H9 (cell line): Measurements from ENCODE around the gene ARCN1. TPM values are rescaled to one million over a fixed set of nuclear protein-coding genes. Genes with fewer than 3 reads are reported as not detected.

Source experiments
- DNase-seq: peaks from one replicate; pipeline ENCODE4 v3.0.0-alpha.2; 2017
- H2AFZ ChIP-seq: one replicate; pipeline ENCODE4 v1.6.1; 2013; ENCODE audit warnings: mild to moderate bottlenecking, low read length, control low read depth, moderate library complexity
- H2AK5ac ChIP-seq: 2 replicates; pipeline ENCODE4 v1.6.1; 2013; ENCODE audit warnings: low read length, control low read depth, mixed read lengths; ENCODE audit not compliant: insufficient read length
- H2BK120ac ChIP-seq: one replicate; pipeline ENCODE4 v1.6.1; 2013; ENCODE audit warnings: low read depth, mild to moderate bottlenecking, low read length, control low read depth, inconsistent platforms; ENCODE audit not compliant: poor library complexity, severe bottlenecking
- H2BK12ac ChIP-seq: 2 replicates; pipeline ENCODE4 v1.6.1; 2013; ENCODE audit warnings: low read length, control low read depth, mixed read lengths, low read depth; ENCODE audit not compliant: insufficient read length
- H2BK15ac ChIP-seq: 2 replicates; pipeline ENCODE4 v1.6.1; 2013; ENCODE audit warnings: low read depth, low read length, control low read depth
- H2BK20ac ChIP-seq: one replicate; pipeline ENCODE4 v1.6.1; 2013; ENCODE audit warnings: low read depth, mild to moderate bottlenecking, low read length, control low read depth, inconsistent platforms; ENCODE audit not compliant: poor library complexity, severe bottlenecking
- H2BK5ac ChIP-seq: 2 replicates; pipeline ENCODE4 v1.6.1; 2013; ENCODE audit warnings: low read length, control low read depth, mixed read lengths; ENCODE audit not compliant: insufficient read length
- H3K14ac ChIP-seq: 2 replicates; pipeline ENCODE4 v1.6.1; 2013; ENCODE audit warnings: low read length, control low read depth; ENCODE audit not compliant: insufficient read depth
- H3K18ac ChIP-seq: 2 replicates; pipeline ENCODE4 v1.6.1; 2013; ENCODE audit warnings: low read depth, mild to moderate bottlenecking, mixed read lengths, low read length, control low read depth; ENCODE audit not compliant: insufficient read length
- H3K23ac ChIP-seq: 2 replicates; pipeline ENCODE4 v1.6.1; 2013; ENCODE audit warnings: low read length, control low read depth, mixed read lengths, low read depth; ENCODE audit not compliant: insufficient read length
- H3K23me2 ChIP-seq: 2 replicates; pipeline ENCODE4 v1.6.1; 2013; ENCODE audit warnings: low read depth, mild to moderate bottlenecking, mixed read lengths, low read length, control low read depth; ENCODE audit not compliant: insufficient read length, poor library complexity, severe bottlenecking
- H3K27ac ChIP-seq: 2 replicates; pipeline ENCODE4 v1.5.1; 2013; ENCODE audit warnings: low read length, control low read depth, mixed read lengths, low read depth; ENCODE audit not compliant: insufficient read length
- H3K27me3 ChIP-seq: 2 replicates; pipeline ENCODE4 v1.6.1; 2013; ENCODE audit warnings: low read length, control low read depth, inconsistent platforms; ENCODE audit not compliant: insufficient read depth
- H3K4ac ChIP-seq: 2 replicates; pipeline ENCODE4 v1.6.1; 2013; ENCODE audit warnings: low read depth, mild to moderate bottlenecking, control low read depth, inconsistent platforms, low read length, moderate library complexity
- H3K4me1 ChIP-seq: 2 replicates; pipeline ENCODE4 v1.6.1; 2013; ENCODE audit warnings: low read length, control low read depth, inconsistent platforms; ENCODE audit not compliant: insufficient read depth
- H3K4me2 ChIP-seq: 2 replicates; pipeline ENCODE4 v1.6.1; 2013; ENCODE audit warnings: low read length, control low read depth, mixed read lengths; ENCODE audit not compliant: insufficient read length, insufficient read depth
- H3K56ac ChIP-seq: 2 replicates; pipeline ENCODE4 v1.6.1; 2013; ENCODE audit warnings: low read depth, mild to moderate bottlenecking, mixed read lengths, low read length, control low read depth; ENCODE audit not compliant: insufficient read length
- H3K79me1 ChIP-seq: 2 replicates; pipeline ENCODE4 v1.6.1; 2013; ENCODE audit warnings: low read depth, mild to moderate bottlenecking, moderate library complexity, low read length, control low read depth, inconsistent platforms; ENCODE audit not compliant: insufficient read depth, poor library complexity, severe bottlenecking
- H3K79me2 ChIP-seq: 2 replicates; pipeline ENCODE4 v1.6.1; 2013; ENCODE audit warnings: low read length, control low read depth, inconsistent platforms; ENCODE audit not compliant: insufficient read depth
- H3K9ac ChIP-seq: 2 replicates; pipeline ENCODE4 v1.6.1; 2013; ENCODE audit warnings: low read length, control low read depth, mixed read lengths; ENCODE audit not compliant: insufficient read length; ENCODE audit errors: extremely low read depth
- H3K9me3 ChIP-seq: one replicate; pipeline ENCODE4 v1.6.1; 2013; ENCODE audit warnings: low read depth, low read length, inconsistent platforms; ENCODE audit not compliant: control insufficient read depth
- H3T11ph ChIP-seq: one replicate; pipeline ENCODE4 v1.6.1; 2013; ENCODE audit warnings: mild to moderate bottlenecking, low read length, control low read depth, inconsistent platforms
- H4K20me1 ChIP-seq: one replicate; pipeline ENCODE4 v1.6.1; 2013; ENCODE audit not compliant: control insufficient read depth, insufficient read length, insufficient read depth
- H4K5ac ChIP-seq: 2 replicates; pipeline ENCODE4 v1.6.1; 2013; ENCODE audit warnings: low read depth, mild to moderate bottlenecking, mixed read lengths, low read length, control low read depth; ENCODE audit not compliant: insufficient read length
- H4K8ac ChIP-seq: replicated peaks from 2 replicates; pipeline ENCODE4 v1.6.1; 2013; ENCODE audit warnings: low read length, control low read depth, mixed read lengths, low read depth; ENCODE audit not compliant: insufficient read length
- H4K91ac ChIP-seq: 2 replicates; pipeline ENCODE4 v1.6.1; 2013; ENCODE audit warnings: low read depth, mild to moderate bottlenecking, moderate library complexity, mixed read lengths, low read length, control low read depth; ENCODE audit not compliant: insufficient read length
- H3K27ac Mint-ChIP-seq, 3 experiments: 2 replicates in 2 of 3; 3 replicates in 1 of 3; pipeline ENCODE4 v1.8.0; 2020 to 2021; ENCODE audit warnings: mixed read lengths in 3 of 3, mild to moderate bottlenecking in 1 of 3, moderate library complexity in 1 of 3
- H3K27me3 Mint-ChIP-seq: 2 replicates; pipeline ENCODE4 v1.8.0; 2021; ENCODE audit warnings: low read depth, mild to moderate bottlenecking, moderate library complexity, mixed read lengths
- H3K36me3 Mint-ChIP-seq, 3 experiments: 2 replicates in 2 of 3; 3 replicates in 1 of 3; pipeline ENCODE4 v1.8.0; 2020 to 2021; ENCODE audit warnings: low read depth in 3 of 3, mixed read lengths in 3 of 3; ENCODE audit not compliant: insufficient read depth in 1 of 3
- H3K4me1 Mint-ChIP-seq, 2 experiments: 2 replicates each; pipeline ENCODE4 v1.8.0; 2020; ENCODE audit warnings: mixed read lengths in 2 of 2
- H3K4me3 Mint-ChIP-seq, 2 experiments: 2 replicates in 1 of 2; 3 replicates in 1 of 2; pipeline ENCODE4 v1.8.0; 2020 to 2021; ENCODE audit warnings: mild to moderate bottlenecking in 2 of 2, mixed read lengths in 2 of 2, moderate library complexity in 1 of 2
- H3K9me3 Mint-ChIP-seq, 2 experiments: 2 replicates in 1 of 2; 3 replicates in 1 of 2; pipeline ENCODE4 v1.8.0; 2020; ENCODE audit warnings: mild to moderate bottlenecking in 2 of 2, mixed read lengths in 2 of 2, moderate library complexity in 1 of 2
- WGBS: extraction: QIAGEN DNeasy Blood & Tissue Kit; methylation state at CpG from one replicate; pipeline ENCODE4 v1.1.7; 2013; ENCODE audit warnings: missing lambda C conversion rate, low lambda C conversion rate, mixed read lengths; ENCODE audit not compliant: insufficient read length; ENCODE audit errors: extremely low coverage; 5-methylcytosine and 5-hydroxymethylcytosine counted together
- total RNA-seq: library from RNA; stranded (reverse); gene quantifications from 2 replicates; pipeline ENCODE4 v1.2.1, GENCODE V29; 2021
- TF ChIP-seq, protein P1 (sequence below): fragments of 200-600 bp; sonication (generic); conservative IDR thresholded peaks from 3 replicates; pipeline ENCODE4 v1.8.0; 2021; ENCODE audit warnings: antibody characterized with exemption, mild to moderate bottlenecking

Gene ARCN1
- total RNA-seq, 1 experiment from 2014 or later: 152 TPM

DNA sequence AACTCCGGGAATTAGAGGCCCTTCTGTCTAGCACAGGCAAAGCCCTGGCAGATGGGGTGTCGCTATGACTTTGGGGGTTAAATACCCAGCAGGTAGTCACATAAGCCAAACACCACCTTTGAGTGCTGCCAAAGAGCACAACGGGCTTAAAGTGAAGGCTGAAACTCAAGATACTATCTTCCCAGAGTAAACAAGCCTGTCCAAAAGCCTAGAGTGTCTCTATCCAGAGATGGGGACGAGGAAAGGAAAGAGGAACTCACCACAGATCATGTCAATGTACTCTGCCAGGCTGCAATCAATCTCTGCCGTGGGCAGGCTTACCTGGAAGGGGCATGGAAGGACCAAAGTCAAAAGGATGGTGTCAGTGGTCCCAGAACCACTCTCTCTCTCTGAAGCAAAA lies 26.7 kb upstream of the ARCN1 start:
- H3K14ac ChIP-seq: no peak overlapping the region
- H3K36me3 Mint-ChIP-seq: peaks cover 0 to 18% (median 10%) of the 10 kb centered on the region in 3 experiments; a peak in 6 of 7 replicates
- H3K27ac ChIP-seq: no peak overlapping the region
- H3K23ac ChIP-seq: no peak overlapping the region
- H3K9me3 ChIP-seq: no peaks in the 10 kb centered on the region
- H3K4me2 ChIP-seq: no peak overlapping the region
- H3K79me1 ChIP-seq: no peaks in the 10 kb centered on the region
- H3K56ac ChIP-seq: no peak overlapping the region
- H4K5ac ChIP-seq: no peak overlapping the region
- no peaks in the 10 kb centered on the region for H3K27me3 Mint-ChIP-seq
- no peaks in the 10 kb centered on the region for H3K23me2 ChIP-seq
- no peak for DNase-seq
- TF ChIP-seq, protein P1, sequence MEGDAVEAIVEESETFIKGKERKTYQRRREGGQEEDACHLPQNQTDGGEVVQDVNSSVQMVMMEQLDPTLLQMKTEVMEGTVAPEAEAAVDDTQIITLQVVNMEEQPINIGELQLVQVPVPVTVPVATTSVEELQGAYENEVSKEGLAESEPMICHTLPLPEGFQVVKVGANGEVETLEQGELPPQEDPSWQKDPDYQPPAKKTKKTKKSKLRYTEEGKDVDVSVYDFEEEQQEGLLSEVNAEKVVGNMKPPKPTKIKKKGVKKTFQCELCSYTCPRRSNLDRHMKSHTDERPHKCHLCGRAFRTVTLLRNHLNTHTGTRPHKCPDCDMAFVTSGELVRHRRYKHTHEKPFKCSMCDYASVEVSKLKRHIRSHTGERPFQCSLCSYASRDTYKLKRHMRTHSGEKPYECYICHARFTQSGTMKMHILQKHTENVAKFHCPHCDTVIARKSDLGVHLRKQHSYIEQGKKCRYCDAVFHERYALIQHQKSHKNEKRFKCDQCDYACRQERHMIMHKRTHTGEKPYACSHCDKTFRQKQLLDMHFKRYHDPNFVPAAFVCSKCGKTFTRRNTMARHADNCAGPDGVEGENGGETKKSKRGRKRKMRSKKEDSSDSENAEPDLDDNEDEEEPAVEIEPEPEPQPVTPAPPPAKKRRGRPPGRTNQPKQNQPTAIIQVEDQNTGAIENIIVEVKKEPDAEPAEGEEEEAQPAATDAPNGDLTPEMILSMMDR: no peak
- H3K4me1 ChIP-seq: no peaks in the 10 kb centered on the region
- H4K20me1 ChIP-seq: no peaks in the 10 kb centered on the region
- no peak overlapping the region for H3T11ph ChIP-seq
- no peak overlapping the region for H3K4me3 Mint-ChIP-seq
- 0 out of 4 replicates have a peak, but pooled peaks cover 0 to 2% of the 10 kb centered on the region in 2 experiments for H3K4me1 Mint-ChIP-seq
- H4K8ac ChIP-seq: no peak overlapping the region
- no peak overlapping the region for H4K91ac ChIP-seq
- H2AK5ac ChIP-seq: no peak overlapping the region
- H3K27me3 ChIP-seq: no peaks in the 10 kb centered on the region
- no peak overlapping the region for H2BK120ac ChIP-seq
- no CpG with 5 or more reads among the region's 5 CpGs for WGBS
- no peak overlapping the region for H3K9ac ChIP-seq
- no peak overlapping the region for H2AFZ ChIP-seq
- no peak overlapping the region for H2BK20ac ChIP-seq
- no peak overlapping the region for H2BK15ac ChIP-seq
- H3K79me2 ChIP-seq: no peaks in the 10 kb centered on the region
- H2BK12ac ChIP-seq: no peak overlapping the region
- H3K9me3 Mint-ChIP-seq: no peaks in the 10 kb centered on the region
- H2BK5ac ChIP-seq: no peak overlapping the region
- no peak overlapping the region for H3K27ac Mint-ChIP-seq
- H3K18ac ChIP-seq: no peak overlapping the region
- H3K4ac ChIP-seq: no peak overlapping the region
